Activated naive CD4-positive, alpha-beta T cell treated with anti-CD3 and anti-CD28 coated beads, Interleukin-2, amount 50 U/mL, for 72 hours (primary cell): Measurements from ENCODE around the gene KCNMB3. TPM values are rescaled to one million over a fixed set of nuclear protein-coding genes. Genes with fewer than 3 reads are reported as not detected.
"Not testable (repeated sequence)": the region's sequence is repeated elsewhere in the genome, so short reads cannot be mapped to it uniquely, and the experiment has no call there.

Experiments used
- ATAC-seq, 2 donors: fragments of 150-1000 bp; cut with Tn5 transposase; 2 replicates each; pipeline ENCODE4 v1.10.0; 2021; ENCODE audit warnings: mild to moderate bottlenecking in 2 of 2, moderate library complexity in 2 of 2
- DNase-seq, 2 donors: peaks; one replicate each; pipeline ENCODE4 v3.0.0; 2021 to 2022; ENCODE audit warnings: low spot score in 2 of 2
- H3K27ac Mint-ChIP-seq, 2 donors: one replicate each; pipeline ENCODE4 v1.8.0; 2022; ENCODE audit warnings: mild to moderate bottlenecking in 2 of 2, mixed read lengths in 2 of 2
- H3K36me3 Mint-ChIP-seq, 2 donors: one replicate each; pipeline ENCODE4 v1.8.0; 2022; ENCODE audit warnings: mixed read lengths in 2 of 2
- H3K9me3 Mint-ChIP-seq, 2 donors: one replicate each; pipeline ENCODE4 v1.8.0; 2022; ENCODE audit warnings: mixed read lengths in 2 of 2
- total RNA-seq, 2 donors: library from RNA; stranded (reverse); gene quantifications; one replicate each; pipeline ENCODE4 v1.2.3, GENCODE V29; 2022

KCNMB3 gene, protein sequence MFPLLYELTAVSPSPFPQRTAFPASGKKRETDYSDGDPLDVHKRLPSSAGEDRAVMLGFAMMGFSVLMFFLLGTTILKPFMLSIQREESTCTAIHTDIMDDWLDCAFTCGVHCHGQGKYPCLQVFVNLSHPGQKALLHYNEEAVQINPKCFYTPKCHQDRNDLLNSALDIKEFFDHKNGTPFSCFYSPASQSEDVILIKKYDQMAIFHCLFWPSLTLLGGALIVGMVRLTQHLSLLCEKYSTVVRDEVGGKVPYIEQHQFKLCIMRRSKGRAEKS
- total RNA-seq, result under 1 TPM; 0.43 to 0.55 TPM

DNA sequence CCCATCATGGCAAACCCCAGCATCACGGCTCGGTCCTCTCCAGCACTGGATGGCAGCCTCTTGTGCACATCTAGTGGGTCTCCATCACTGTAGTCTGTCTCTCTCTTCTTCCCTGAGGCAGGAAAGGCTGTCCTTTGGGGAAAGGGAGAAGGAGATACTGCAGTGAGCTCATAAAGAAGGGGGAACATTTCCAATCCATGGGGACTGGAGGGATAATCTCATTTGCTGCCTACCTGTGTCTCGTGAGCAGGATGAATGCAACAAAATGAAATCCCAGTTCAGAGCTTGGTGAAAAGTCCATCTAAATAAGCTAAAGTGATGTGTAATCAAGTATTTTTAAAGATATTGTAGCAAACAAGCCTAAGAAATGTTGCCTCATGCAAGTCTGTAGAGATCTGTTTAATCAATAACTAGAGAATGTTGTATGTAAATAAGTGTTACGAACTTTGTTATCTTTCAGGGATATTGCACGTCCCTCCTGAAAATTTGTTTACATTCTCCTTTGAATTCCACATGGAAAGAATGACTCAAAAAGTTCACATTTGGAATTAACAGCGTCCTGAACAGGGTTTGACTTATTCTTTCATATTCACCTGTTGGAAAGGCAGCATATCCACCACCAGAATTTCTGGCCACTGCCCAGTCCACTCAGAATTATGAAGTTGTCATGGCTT is at the start of gene KCNMB3:
KCNMB3 (minus strand) TSS at position 312 of the 674 bp plus-strand sequence; CDS start at position 188, 124 bp downstream.
- DNase-seq, result no peak
- Mint-ChIP-seq H3K27ac (no peak within 1 kb of the TSS), H3K36me3 (no peaks in the 10 kb centered on the region)

DNA sequence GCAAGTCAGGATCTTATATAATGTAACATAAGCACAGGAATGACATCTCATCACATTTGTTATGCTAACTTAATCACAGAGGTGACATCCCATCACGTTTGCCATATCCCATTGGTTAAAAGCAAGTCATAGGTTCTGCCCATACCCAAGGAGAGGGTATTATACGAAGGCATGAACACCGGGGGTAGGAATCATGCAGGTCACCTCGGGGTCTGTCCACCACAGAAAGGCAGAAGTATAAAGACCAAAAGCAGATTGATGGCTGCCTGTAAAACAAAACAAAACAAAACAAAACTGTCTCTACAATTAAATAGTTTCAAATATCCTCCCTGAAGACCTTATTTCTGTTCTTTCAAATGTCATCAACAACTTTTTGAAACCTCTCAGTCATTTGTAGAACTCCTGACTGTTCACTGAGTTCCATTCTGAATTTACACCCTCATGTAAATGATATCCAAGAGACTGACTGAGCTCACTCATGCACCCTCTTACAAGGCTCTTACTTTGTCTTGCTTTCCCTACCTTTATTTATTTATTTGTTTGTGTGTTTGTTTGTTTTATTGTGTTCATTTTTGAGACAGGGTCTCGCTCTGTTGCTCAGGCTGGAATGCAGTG is 49.2 kb upstream of the KCNMB3 start:
- peak in 1 of 2 donors; percentile 93 for ATAC-seq
- Mint-ChIP-seq H3K9me3 (peaks cover 0 to 4% of the 10 kb centered on the region in 2 donors), H3K27ac (peak overlapping the region in 1 of 2 donors; percentile 79), H3K36me3 (no peaks in the 10 kb centered on the region)
- no peak for DNase-seq

More for the DNA sequence above, at the start of gene KCNMB3:
- peaks cover 0 to 3% of the 10 kb centered on the region in 2 donors for H3K9me3 Mint-ChIP-seq
- ATAC-seq, result no peak

DNA sequence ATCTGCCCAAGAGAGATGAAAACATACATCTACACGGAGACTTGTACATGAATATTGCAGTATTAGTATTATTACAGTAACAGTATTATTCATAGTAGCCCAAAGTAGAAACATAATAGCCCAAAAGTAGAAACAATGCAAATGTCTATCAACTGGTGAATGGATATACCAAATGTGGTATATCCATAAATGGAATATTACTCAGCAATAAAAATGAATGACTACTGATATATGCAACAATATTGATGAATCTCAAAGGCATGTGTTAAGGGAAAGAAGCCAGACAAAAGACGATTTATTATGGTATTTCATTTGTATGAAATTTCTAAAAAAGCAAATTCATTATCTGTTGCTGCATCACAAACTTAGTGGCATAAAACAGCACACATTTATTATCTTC is 48.4 kb upstream of the KCNMB3 start:
- ATAC-seq, result no peak
- Mint-ChIP-seq H3K27ac (no peak overlapping the region), H3K9me3 (peaks cover 0 to 4% of the 10 kb centered on the region in 2 donors), H3K36me3 (no peaks in the 10 kb centered on the region)
- DNase-seq, result no peak

DNA sequence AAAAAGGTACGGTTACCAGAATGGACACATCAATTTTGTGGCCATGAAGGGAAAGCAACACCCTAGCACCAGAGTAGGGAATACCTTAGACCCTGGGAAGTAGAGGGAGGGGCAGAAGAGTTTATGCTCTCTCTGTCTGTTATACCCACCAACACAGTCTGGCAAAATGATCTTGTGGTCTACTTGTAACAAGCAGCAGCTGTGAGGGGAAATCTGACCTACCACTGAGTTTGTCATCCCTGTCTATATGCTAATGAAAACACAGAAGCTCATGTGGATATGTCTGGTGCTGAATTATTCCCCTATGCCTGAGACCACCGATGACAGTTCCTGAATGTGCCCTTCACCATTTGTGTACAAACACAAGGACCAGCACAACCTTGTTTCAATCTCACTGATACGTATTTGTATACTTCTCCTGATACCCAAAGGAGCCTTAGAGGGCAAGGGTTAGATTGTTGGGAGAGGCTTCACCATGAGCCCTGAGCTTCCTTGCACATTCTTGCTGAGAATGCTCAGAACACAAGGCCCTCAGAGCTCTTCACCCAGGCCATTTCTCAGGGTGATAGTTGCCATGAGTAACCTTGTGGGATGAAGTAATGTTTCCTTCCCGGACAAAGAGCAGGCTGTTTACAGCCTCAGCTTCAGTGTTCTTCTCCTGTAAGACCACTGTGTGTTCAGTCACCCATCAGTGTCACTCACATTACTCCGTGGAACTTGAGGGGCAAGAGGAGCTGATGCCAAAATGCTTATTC is 47.2 kb upstream of the KCNMB3 start:
- Mint-ChIP-seq H3K36me3 (no peaks in the 10 kb centered on the region), H3K9me3 (peaks cover 0 to 4% of the 10 kb centered on the region in 2 donors), H3K27ac (no peak overlapping the region)
- no peak for ATAC-seq
- no peak for DNase-seq

DNA sequence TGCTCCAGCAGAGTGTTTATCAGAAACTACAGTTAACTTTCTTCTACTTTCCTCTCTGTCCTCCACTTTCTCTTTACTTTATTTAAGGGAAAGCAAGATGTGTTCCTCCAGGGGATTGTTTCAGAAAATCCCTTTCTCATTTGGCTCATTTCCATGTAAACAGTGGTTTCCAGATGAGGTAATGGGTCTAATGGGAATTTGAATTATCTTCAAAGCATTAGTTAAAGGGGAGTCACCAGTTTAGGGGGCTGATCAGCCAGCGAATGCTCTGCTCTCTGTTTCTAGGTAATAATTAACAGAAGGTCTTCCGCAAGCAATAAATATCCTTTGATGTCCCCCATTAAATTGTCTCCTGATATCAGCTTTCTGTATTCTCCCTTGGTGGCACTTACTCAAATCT is 41.5 kb upstream of the KCNMB3 start:
- peaks cover 0 to 4% of the 10 kb centered on the region in 2 donors for H3K9me3 Mint-ChIP-seq
- no peak for DNase-seq
- no peak for ATAC-seq
- H3K36me3 Mint-ChIP-seq, result no peaks in the 10 kb centered on the region
- H3K27ac Mint-ChIP-seq, result no peak overlapping the region

DNA sequence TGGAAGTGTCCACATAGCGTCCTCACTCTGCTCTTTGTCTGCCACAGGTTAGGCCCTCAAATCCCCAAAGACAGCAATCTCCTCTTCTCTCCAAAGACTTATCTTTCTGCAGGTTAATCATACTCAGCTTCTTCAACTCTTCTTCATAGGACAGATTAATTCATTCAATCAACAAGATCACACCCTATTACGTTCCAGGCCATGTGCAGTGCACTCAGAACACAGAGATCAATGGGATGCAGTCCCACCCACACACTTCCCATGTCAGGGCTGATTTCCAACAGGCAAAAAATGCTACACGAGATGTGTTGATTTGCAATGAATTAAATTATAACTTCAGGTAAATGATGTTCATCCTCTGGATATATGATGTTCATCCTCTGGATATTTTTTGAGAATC is 38.4 kb upstream of the KCNMB3 start:
- no peak for ATAC-seq
- Mint-ChIP-seq H3K36me3 (no peaks in the 10 kb centered on the region), H3K27ac (no peak overlapping the region)

DNA sequence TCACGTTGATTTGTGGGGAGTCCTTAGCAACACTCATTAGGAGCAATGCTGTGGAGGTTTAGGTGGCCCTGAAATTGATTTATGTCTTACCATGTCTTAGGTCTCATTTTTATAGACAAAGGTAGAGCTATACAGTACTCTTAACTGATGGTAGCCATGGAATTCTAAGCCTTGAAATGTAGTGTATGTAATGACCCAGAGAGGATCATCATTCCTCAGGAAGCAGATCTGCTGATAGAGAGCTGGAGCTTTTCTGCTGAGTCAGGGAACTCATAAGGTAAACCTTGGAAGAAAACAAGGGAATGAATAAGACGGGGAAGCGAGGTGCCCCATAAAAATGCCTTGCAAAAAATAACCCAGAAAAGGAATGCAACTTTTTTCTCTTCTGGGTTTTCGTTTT is 37.9 kb upstream of the KCNMB3 start:
- no peak for DNase-seq
- H3K9me3 Mint-ChIP-seq, result no peaks in the 10 kb centered on the region
- no peaks in the 10 kb centered on the region for H3K36me3 Mint-ChIP-seq
- no peak for ATAC-seq
- H3K27ac Mint-ChIP-seq, result no peak overlapping the region

More for the DNA sequence above, 38.4 kb upstream of the KCNMB3 start:
- H3K9me3 Mint-ChIP-seq, result no peaks in the 10 kb centered on the region
- DNase-seq, result no peak

DNA sequence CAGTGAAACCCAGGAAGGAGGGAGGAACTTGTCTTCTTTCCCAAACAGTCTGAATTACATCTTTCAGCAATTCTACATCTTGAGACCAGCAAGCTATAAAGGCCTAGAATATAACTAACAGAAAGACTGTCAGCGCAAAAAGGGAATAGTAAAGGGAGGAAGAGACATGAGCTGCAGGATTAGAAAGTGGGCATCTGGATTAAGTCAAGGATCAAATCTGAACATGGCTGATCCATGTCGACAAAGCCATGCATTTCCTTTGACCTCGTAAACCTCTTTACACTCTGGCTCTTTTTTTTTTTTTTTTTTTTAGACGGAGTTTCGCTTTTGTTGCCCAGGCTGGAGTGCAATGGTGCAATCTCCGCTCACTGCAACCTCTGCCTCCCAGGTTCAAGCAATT is 35.4 kb upstream of the KCNMB3 start:
- no peak overlapping the region for H3K27ac Mint-ChIP-seq
- DNase-seq, result no peak
- ATAC-seq, result no peak
- no peaks in the 10 kb centered on the region for H3K9me3 Mint-ChIP-seq
- H3K36me3 Mint-ChIP-seq, result no peaks in the 10 kb centered on the region

DNA sequence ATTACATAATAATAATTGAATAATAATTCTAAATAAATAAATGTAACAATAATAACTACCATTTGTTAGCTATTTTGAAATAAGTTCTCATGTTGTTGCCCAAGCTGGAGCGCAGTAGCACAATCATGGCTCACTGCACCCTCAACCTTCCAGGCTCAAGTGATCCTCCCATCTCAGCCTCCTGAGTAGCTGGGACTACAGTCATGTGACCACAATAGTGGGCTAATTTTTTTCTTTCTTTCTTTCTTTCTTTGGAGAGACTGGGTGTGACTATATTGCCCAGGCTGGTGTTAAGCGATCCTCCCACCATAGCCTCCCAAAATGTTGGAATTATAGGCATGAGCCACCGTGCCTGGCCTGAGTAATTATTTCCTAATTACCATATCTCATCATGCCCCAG is 30.9 kb upstream of the KCNMB3 start:
- DNase-seq (no peak), ATAC-seq (no peak)
- no peaks in the 10 kb centered on the region for H3K9me3 Mint-ChIP-seq
- H3K27ac Mint-ChIP-seq, result no peak overlapping the region
- no peaks in the 10 kb centered on the region for H3K36me3 Mint-ChIP-seq

DNA sequence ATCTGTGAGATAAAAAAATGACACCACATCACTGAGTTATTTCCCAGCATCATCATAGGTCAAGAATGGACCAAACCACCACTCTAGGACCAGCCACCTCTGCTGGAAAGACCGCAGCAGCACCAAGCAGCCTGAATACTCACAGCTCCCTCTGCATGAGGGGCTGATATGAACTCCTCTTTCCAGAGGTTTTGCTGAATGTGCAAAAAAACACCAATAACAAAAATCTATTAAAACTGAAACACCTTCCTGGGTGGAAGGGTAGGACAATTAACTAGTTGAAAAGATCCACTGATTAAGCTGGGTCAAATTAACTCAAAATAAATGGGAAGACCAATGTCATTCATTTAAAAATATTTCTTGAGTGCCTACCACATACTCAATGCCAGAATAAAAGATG is 28.9 kb upstream of the KCNMB3 start:
- DNase-seq (no peak), ATAC-seq (no peak)
- no peak overlapping the region for H3K27ac Mint-ChIP-seq
- H3K36me3 Mint-ChIP-seq, result no peaks in the 10 kb centered on the region
- H3K9me3 Mint-ChIP-seq, result no peaks in the 10 kb centered on the region

DNA sequence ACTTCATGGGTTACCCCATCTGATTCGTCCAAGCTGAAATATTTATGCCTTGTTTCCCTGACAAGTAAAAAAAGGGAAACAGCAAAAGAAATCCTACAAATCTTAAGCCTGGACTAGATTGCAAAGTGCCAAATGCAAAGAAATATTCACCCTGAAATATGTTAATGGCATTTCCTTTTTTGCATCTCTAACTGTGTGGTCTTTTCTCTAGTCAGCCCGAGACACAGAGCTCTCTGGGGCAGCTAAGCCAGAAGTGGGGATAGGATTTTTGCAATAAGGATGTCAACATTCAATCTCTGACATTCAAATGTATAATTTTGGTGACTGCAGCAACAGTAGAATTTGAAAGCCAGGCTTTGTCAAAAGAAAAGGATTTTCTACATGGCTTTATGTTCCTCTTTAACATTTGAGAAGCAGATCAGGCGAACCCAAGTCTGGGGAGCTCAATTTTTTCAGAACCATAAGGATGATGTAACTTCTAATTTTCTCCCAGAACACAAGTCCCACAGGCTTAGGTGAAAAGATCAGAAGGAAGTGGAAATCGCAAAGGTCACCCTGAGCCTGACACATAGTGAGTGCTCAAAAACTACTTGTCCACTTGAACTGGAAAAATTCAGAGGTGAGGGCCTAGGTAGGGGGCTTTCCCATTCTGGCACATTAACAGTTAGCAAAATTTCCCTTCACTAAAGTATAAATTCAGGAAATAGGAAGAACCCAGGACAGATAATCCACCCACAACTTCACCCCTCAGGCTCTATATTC is 28.2 kb upstream of the KCNMB3 start:
- Mint-ChIP-seq H3K27ac (no peak overlapping the region), H3K9me3 (no peaks in the 10 kb centered on the region), H3K36me3 (no peaks in the 10 kb centered on the region)
- DNase-seq, result no peak
- no peak for ATAC-seq

DNA sequence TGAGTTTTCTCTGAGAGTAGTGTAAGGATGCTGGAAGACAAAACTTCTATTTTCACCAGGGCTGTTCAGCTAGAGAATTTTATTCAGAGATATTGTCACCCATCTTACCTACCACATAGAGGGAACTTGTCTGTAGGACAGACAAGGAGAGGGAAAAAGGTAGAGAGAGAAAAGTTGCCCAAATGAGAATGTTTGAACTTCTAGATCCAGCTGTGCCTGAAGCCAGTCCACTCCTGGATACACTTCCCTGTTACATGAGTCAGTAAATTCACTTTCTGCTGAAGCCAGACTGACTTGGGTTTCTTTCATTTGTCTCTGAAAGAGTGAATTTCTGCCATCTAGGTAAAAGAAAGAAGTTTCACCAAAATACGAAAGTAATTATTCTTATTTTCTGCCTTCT is 27.2 kb upstream of the KCNMB3 start:
- Mint-ChIP-seq H3K9me3 (no peaks in the 10 kb centered on the region), H3K27ac (no peak overlapping the region), H3K36me3 (no peaks in the 10 kb centered on the region)
- no peak for DNase-seq
- ATAC-seq, result no peak

DNA sequence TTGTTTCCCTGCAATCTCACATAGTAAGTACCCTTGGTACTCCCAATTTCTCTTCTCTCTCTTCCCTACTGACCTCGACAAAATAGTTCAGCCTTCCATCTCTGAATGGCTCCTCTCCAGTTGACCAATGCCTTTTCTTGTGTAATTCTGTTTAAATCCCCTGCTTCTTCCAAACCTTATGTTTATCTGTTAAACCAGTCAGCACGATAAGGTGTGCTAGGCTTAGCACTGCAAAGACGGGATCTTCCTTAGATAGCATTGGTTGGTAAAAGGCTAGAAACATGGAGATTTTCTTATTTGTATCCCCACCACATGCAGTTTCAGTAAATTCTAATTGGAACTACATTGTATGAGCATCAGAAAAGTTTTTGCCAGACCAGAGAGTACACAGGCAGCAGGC is 25.8 kb upstream of the KCNMB3 start:
- H3K36me3 Mint-ChIP-seq, result no peaks in the 10 kb centered on the region
- no peak for DNase-seq
- no peak for ATAC-seq
- H3K9me3 Mint-ChIP-seq, result no peaks in the 10 kb centered on the region
- H3K27ac Mint-ChIP-seq, result no peak overlapping the region

DNA sequence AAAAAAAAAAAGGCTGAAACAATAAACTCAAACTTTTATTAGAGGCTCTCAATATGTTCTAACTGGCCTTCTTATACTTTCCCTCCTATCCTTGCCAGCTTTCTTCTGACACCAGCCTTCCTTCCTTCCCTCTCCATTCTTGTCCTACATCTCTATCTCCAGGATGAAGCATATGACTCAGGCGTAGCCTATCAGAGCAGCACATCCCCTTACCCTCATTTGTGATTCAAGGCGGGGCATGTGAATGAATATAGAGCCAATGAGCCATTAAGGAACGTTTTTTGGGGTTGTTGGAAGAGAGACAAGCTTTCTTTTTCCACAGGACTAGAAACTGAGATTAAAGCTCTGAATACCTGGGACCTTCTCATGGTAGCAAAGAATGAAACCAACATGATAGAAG is 25.1 kb upstream of the KCNMB3 start:
- no peak for DNase-seq
- Mint-ChIP-seq H3K27ac (no peak overlapping the region), H3K36me3 (no peaks in the 10 kb centered on the region), H3K9me3 (no peaks in the 10 kb centered on the region)
- ATAC-seq, result no peak

DNA sequence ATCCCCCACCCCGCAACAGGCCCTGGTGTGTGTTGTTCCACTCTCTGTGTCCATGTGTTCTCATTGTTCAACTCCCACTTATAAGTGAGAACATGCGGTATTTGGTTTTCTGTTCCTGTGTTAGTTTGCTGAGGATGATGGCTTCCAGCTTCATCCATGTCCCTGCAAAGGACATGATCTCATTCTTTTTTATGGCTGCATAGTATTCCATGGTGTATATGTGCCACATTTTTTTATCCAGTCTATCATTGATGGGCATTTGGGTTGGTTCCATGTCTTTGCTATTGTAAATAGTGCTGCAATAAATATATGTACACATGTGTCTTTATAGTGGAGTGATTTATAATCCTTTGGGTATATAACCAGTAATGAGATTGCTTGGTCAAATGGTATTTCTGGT is 23.5 kb upstream of the KCNMB3 start:
- not testable (repeated sequence) for ATAC-seq, H3K9me3 Mint-ChIP-seq, H3K36me3 Mint-ChIP-seq, H3K27ac Mint-ChIP-seq, DNase-seq

DNA sequence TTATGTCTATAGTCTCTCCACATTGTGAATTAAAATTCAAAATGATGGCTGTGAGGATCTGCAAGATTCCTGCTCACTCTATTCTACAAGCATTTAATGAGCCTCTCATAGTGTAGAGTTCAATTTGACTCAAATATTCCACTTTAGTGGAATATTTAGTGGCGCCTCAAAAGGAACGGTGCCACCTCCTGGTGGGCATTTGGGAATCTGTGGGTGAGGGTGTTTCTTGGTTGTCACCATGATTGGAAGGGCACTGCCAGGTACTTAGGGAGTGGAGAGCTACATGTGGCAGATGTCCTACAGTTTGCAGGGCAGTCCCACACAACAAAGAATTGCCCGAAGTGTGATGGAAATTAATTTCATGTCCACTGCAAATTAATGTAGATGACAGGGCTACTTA is 21.5 kb upstream of the KCNMB3 start:
- DNase-seq, result no peak
- Mint-ChIP-seq H3K27ac (no peak overlapping the region), H3K36me3 (no peaks in the 10 kb centered on the region), H3K9me3 (no peaks in the 10 kb centered on the region)
- no peak for ATAC-seq
